Heart right ventricle (tissue), 16 donors: ENCODE results near the gene TM9SF2. TPM values are rescaled to one million over a fixed set of nuclear protein-coding genes. Genes with fewer than 3 reads are reported as not detected.

Experiments
- ATAC-seq, 8 donors: fragments of 200-7000 bp; cut with Tn5 transposase; one replicate each; pipeline ENCODE4 v1.9.1; 2020; ENCODE audit warnings: mild to moderate bottlenecking in 8 of 8, moderate library complexity in 8 of 8, moderate number of reproducible peaks in 1 of 8
- DNase-seq, 2 donors: peaks; one replicate each; pipeline ENCODE4 v3.0.0-alpha.2; 2020
- H3K27ac ChIP-seq, 10 donors: fragments of 200-600 bp; sonication (generic) in 2 of 10; one replicate each; pipeline versions ENCODE4 v1.5.0 to v1.8.0; 2020 to 2022; ENCODE audit warnings: mild to moderate bottlenecking in 3 of 10
- H3K27me3 ChIP-seq, 7 donors: fragments of 200-600 bp; one replicate each; pipeline ENCODE4 v1.8.0; 2021 to 2022; ENCODE audit warnings: mild to moderate bottlenecking in 2 of 7
- H3K36me3 ChIP-seq, 9 donors: fragments of 200-600 bp; sonication (generic) in 1 of 9; one replicate each; pipeline versions ENCODE4 v1.5.0 to v1.8.0; 2020 to 2022; ENCODE audit warnings: mild to moderate bottlenecking in 2 of 9
- H3K4me1 ChIP-seq, 9 donors: fragments of 200-600 bp; sonication (generic) in 1 of 9; one replicate each; pipeline versions ENCODE4 v1.5.0 to v1.8.0; 2020 to 2022; ENCODE audit warnings: mild to moderate bottlenecking in 4 of 9
- H3K4me3 ChIP-seq, 10 donors: fragments of 200-600 bp; sonication (generic) in 2 of 10; one replicate each; pipeline versions ENCODE4 v1.5.0 to v1.8.0; 2020 to 2022; ENCODE audit warnings: mild to moderate bottlenecking in 7 of 10, moderate library complexity in 2 of 10
- H3K9me3 ChIP-seq, 11 donors: fragments of 200-600 bp in 10 of 11; sonication (generic) in 2 of 11; one replicate each; pipeline versions ENCODE4 v1.5.0 to v1.8.0; 2013 to 2022; ENCODE audit warnings: mild to moderate bottlenecking in 2 of 11, control low read depth in 1 of 11, moderate library complexity in 1 of 11
- CTCF ChIP-seq, 9 donors: fragments of 200-600 bp; sonication (generic) in 2 of 9; IDR thresholded peaks; one replicate each; pipeline versions ENCODE4 v1.5.0 to v1.8.0; 2021 to 2022; ENCODE audit warnings: antibody characterized with exemption in 9 of 9, mild to moderate bottlenecking in 5 of 9, moderate library complexity in 1 of 9
- WGBS, 2 donors: extraction: QIAGEN DNeasy Blood & Tissue Kit; methylation state at CpG; one replicate each; pipeline ENCODE4 v1.1.7; 2013; ENCODE audit warnings: inconsistent platforms in 1 of 2; 5-methylcytosine and 5-hydroxymethylcytosine counted together
- intact Hi-C, 10 donors: fragments of 100-400 bp; cut with DNase I; formaldehyde crosslinking; loops; one replicate each; pipeline versions ENCODE4 v1.11.1 to v1.14.2; 2022
- polyA plus RNA-seq, 2 donors: library from polyadenylated mRNA; stranded (reverse); fragments of 200-250 nt; gene quantifications; one replicate each; pipeline ENCODE4 v1.2.3, GENCODE V29; 2013
- total RNA-seq, 10 donors: library from RNA; stranded (reverse); fragmentation: NEBNext Ultra II Directional in 3 of 10; extraction: Animal tissue kit (Norgen Biotek cat#: 25700) in 3 of 10; gene quantifications; one replicate each; pipeline versions ENCODE4 v1.2.1 to v1.2.4, GENCODE V29; 2021 to 2023
- donor health status: Arrhythmogenic right ventricular cardiomyopathy.
- donor health status: ischemic (EF 13 %, LVEDD 7.1; RV severe dilation, severe dysfunction).
- donor health status: healthy with polysubstance abuse.
- donor health status: DM: no; HTN: yes; CAD: no.
- donor health status: DM: no; HTN: no; CAD: no.
- donor health status: ischemic (EF 25% LVEDD 6.9; RV normal size, moderate dysfunction).
- donor health status: ischemic (EF 25% LVEDD 5.7; RV mildly dilated, moderate dysfunction).
- donor health status: healthy.
- donor health status: DM: yes; HTN: yes; CAD: no.
- donor health status: Ischemic cardiomyopathy.
- donor health status: ischemic (EF 35%, LVEDD 5.7; RV mildly dilated, moderate dysfunction).
- donor health status: nonischemic (EF 11% LVEDD 7.7; RV severe dilation, severe dysfunction).
- donor health status: DM: yes; HTN: yes; CAD: no.
- donor health status: PGD.
- donor health status: ischemic (EF 29% LVEDD 5.4; RV normal size, mild dysfunction).
- donor health status: nonischemic (EF 23%, LVEDD 6.1; RV moderate dilation, normal function).

The TM9SF2 gene
- total and polyA plus RNA-seq, 12 donors, result 27.9 to 78.8 (median 61.1) TPM

- no peak overlapping the region for H3K4me3 ChIP-seq
- H3K27ac ChIP-seq, result peak overlapping the region in 1 of 10 donors; percentile 66
- WGBS, 2 donors, result 96 to 97% methylated on average over 3 of the region's 3 CpGs
- H3K27me3 ChIP-seq, result peaks cover 0 to 6% (median 0%) of the 10 kb centered on the region in 7 donors
- H3K4me1 ChIP-seq, result peaks cover 0 to 20% (median 0%) of the 10 kb centered on the region in 9 donors
- ATAC-seq (no peak), DNase-seq (no peak)
- no peak for TF ChIP-seq CTCF (IDR thresholded peaks at IDR 0.05)
- H3K9me3 ChIP-seq, result no peaks in the 10 kb centered on the region
- H3K36me3 ChIP-seq, result no peaks in the 10 kb centered on the region
- intact Hi-C loops, result no loop called here
Measured at GRCh38 chr13:99463646-99464397, 37.5 kb upstream of the TM9SF2 start.

GRCh38 chr13:99464441-99464949, 36.8 kb upstream of the TM9SF2 start:
- TF ChIP-seq CTCF (IDR thresholded peaks at IDR 0.05), result no peak
- 69 to 74% methylated on average over 9 of the region's 9 CpGs for WGBS, 2 donors
- H3K9me3 ChIP-seq, result no peaks in the 10 kb centered on the region
- intact Hi-C loops, result no loop called here
- DNase-seq (no peak), ATAC-seq (peak in 1 of 8 donors; percentile 24)
- H3K4me1 ChIP-seq, result peaks cover 0 to 20% (median 0%) of the 10 kb centered on the region in 9 donors
- H3K36me3 ChIP-seq, result no peaks in the 10 kb centered on the region
- peaks cover 0 to 11% (median 4%) of the 10 kb centered on the region in 7 donors for H3K27me3 ChIP-seq
- H3K27ac ChIP-seq, result peak overlapping the region in 2 of 10 donors; percentile 9 to 66
- H3K4me3 ChIP-seq, result no peak overlapping the region

DNA sequence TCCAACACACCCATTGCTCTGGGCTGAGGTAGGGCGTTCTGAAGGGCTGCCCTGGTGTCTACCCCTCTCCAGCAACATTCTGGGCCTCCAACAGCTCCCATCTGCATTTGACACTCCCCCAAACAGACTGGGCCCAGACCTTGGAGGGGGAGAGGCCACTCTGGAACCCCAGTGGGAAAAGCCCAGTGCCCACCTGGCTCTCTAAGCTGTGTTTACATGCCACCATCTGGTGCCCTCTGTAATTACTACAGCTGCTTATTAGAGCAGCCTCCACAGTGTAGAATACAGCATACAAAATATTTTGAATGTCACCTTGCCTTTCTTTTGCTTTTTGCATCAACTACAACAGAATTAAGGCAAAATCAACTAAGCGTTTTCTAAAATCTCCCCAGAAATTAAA, 35.8 kb upstream of the TM9SF2 start:
- intact Hi-C loops, result no loop called here
- Histone ChIP-seq H3K27ac (peak overlapping the region in 1 of 10 donors; percentile 66), H3K36me3 (no peaks in the 10 kb centered on the region), H3K9me3 (no peaks in the 10 kb centered on the region), H3K4me3 (no peak overlapping the region), H3K4me1 (peaks cover 0 to 20% (median 0%) of the 10 kb centered on the region in 9 donors), H3K27me3 (peaks cover 0 to 16% (median 4%) of the 10 kb centered on the region in 7 donors)
- no peak for ATAC-seq
- 83 to 84% methylated on average over 2 of the region's 2 CpGs for WGBS, 2 donors
- no peak for TF ChIP-seq CTCF (IDR thresholded peaks at IDR 0.05)
- no peak for DNase-seq

- H3K4me1 ChIP-seq, result peaks cover 0 to 26% (median 0%) of the 10 kb centered on the region in 9 donors
- H3K27me3 ChIP-seq, result peaks cover 0 to 16% (median 4%) of the 10 kb centered on the region in 7 donors
- no peak for TF ChIP-seq CTCF (IDR thresholded peaks at IDR 0.05)
- ATAC-seq (no peak), DNase-seq (no peak)
- no peak overlapping the region for H3K4me3 ChIP-seq
- 80 to 83% methylated on average over 4 of the region's 4 CpGs for WGBS, 2 donors
- H3K36me3 ChIP-seq, result no peaks in the 10 kb centered on the region
- intact Hi-C loops, result no loop called here
- H3K27ac ChIP-seq, result no peak overlapping the region
- H3K9me3 ChIP-seq, result no peaks in the 10 kb centered on the region
Measured at GRCh38 chr13:99467764-99468163, 33.5 kb upstream of the TM9SF2 start.
